NOMO-1 treated with dmso at 0.1 percent for 144 hours (cell line): Measurements from ENCODE around the gene RIC3.
"Not testable (repeated sequence)": the region's sequence is repeated elsewhere in the genome, so short reads cannot be mapped to it uniquely, and the experiment has no call there.

Experiments
- DNase-seq: peaks from one replicate; lab custom pipeline; 2025; ENCODE audit not compliant: unreplicated experiment; lab: John Stamatoyannopoulos, UW

RIC3 gene

GRCh38 chr11:8192016-8192895, 23.4 kb upstream of the RIC3 start:
- DNase-seq: no peak

- no peak for DNase-seq
Measured at GRCh38 chr11:8190431-8190830, 21.6 kb upstream of the RIC3 start.

GRCh38 chr11:8186429-8186828, 17.6 kb upstream of the RIC3 start:
- DNase-seq: no peak

GRCh38 chr11:8183111-8183510, 14.3 kb upstream of the RIC3 start:
- no peak for DNase-seq

- DNase-seq: no peak
Measured at GRCh38 chr11:8180469-8180868, 11.6 kb upstream of the RIC3 start.

- no peak for DNase-seq
Measured at GRCh38 chr11:8178297-8178696, 9.5 kb upstream of the RIC3 start.

GRCh38 chr11:8177136-8177535, 8.3 kb upstream of the RIC3 start:
- DNase-seq: no peak

GRCh38 chr11:8167796-8168195, 1.0 kb downstream of the RIC3 start:
- no peak for DNase-seq

- DNase-seq: no peak
Measured at GRCh38 chr11:8164746-8165145, 4.1 kb downstream of the RIC3 start.

GRCh38 chr11:8161627-8162304, 7.1 kb downstream of the RIC3 start:
- DNase-seq: not testable (repeated sequence)

GRCh38 chr11:8156877-8157276, 11.9 kb downstream of the RIC3 start:
- DNase-seq: no peak

- no peak for DNase-seq
Measured at GRCh38 chr11:8149726-8150125, 19.1 kb downstream of the RIC3 start.

GRCh38 chr11:8138526-8138925, 30.3 kb downstream of the RIC3 start:
- no peak for DNase-seq

GRCh38 chr11:8127447-8127846, 41.4 kb downstream of the RIC3 start:
- DNase-seq: no peak

GRCh38 chr11:8126649-8127289, 42.1 kb downstream of the RIC3 start:
- no peak for DNase-seq

GRCh38 chr11:8122173-8122764, 46.6 kb downstream of the RIC3 start:
- no peak for DNase-seq

- no peak for DNase-seq
Measured at GRCh38 chr11:8111636-8112035, 57.2 kb downstream of the RIC3 start.

GRCh38 chr11:8110396-8110795, 58.4 kb downstream of the RIC3 start:
- no peak for DNase-seq

- no peak for DNase-seq
Measured at GRCh38 chr11:8109675-8110074, 59.1 kb downstream of the RIC3 start.

- DNase-seq: no peak
Measured at GRCh38 chr11:8108421-8108820, 60.4 kb downstream of the RIC3 start.

- DNase-seq: no peak
Measured at GRCh38 chr11:8107642-8108041, 61.2 kb downstream of the RIC3 start.

GRCh38 chr11:8106679-8107078, 62.1 kb downstream of the RIC3 start:
- no peak for DNase-seq
